ENCODE data around the gene CYBB. TPM values are rescaled to one million over a fixed set of nuclear protein-coding genes. Genes with fewer than 3 reads are reported as not detected.

The CYBB gene
- total RNA-seq, 1 experiment from 2014 or later: 0.20 TPM

GRCh38 chrX:37860721-37861120, 80.9 kb downstream of the CYBB start:
- no peaks in the 10 kb centered on the region for H3K27me3 ChIP-seq
- H3K36me3 ChIP-seq: no peaks in the 10 kb centered on the region
- DNase-seq: no peak
- no peak overlapping the region for H3K4me3 ChIP-seq
- no peaks in the 10 kb centered on the region for H3K9me3 ChIP-seq

GRCh38 chrX:37862851-37863250, 83.0 kb downstream of the CYBB start:
- Histone ChIP-seq H3K36me3 (no peaks in the 10 kb centered on the region), H3K27me3 (no peaks in the 10 kb centered on the region), H3K9me3 (no peaks in the 10 kb centered on the region), H3K4me3 (no peak overlapping the region)
- DNase-seq: no peak

Other genes starting within 250 kb of the CYBB start
- gene LANCL3, start 208.4 kb upstream of the CYBB start, total RNA-seq (2014; rRNA removed; shearing (Covaris generic); ENCODE audit: low replicate concordance): 0.36 and 0.62 TPM in 2 replicates
- gene XK, start 94.3 kb upstream of the CYBB start, total RNA-seq (2014; rRNA removed; shearing (Covaris generic); ENCODE audit: low replicate concordance): 0.53 and 1.3 TPM in 2 replicates
- gene DYNLT3, start 67.5 kb downstream of the CYBB start, total RNA-seq (2014; rRNA removed; shearing (Covaris generic); ENCODE audit: low replicate concordance): 22.4 and 34.2 TPM in 2 replicates
- gene SYTL5, start 226.5 kb downstream of the CYBB start, total RNA-seq (2014; rRNA removed; shearing (Covaris generic); ENCODE audit: low replicate concordance): not detected in 2 replicates